Transverse colon (tissue), 4 donors: ENCODE results near the gene CLCNKA. TPM values are rescaled to one million over a fixed set of nuclear protein-coding genes. Genes with fewer than 3 reads are reported as not detected.

Experiments
- DNase-seq: peaks from one replicate; pipeline ENCODE4 v3.0.0-alpha.2; 2019
- H3K27ac ChIP-seq, 4 donors: fragments of 200-600 bp; sonication (generic); 2 replicates each; pipeline ENCODE4 v1.5.1; 2016 to 2018; ENCODE audit warnings: inconsistent platforms in 4 of 4
- H3K27me3 ChIP-seq: fragments of 200-600 bp; sonication (generic); 2 replicates; pipeline ENCODE4 v1.5.1; 2017; ENCODE audit warnings: inconsistent platforms
- H3K36me3 ChIP-seq, 4 donors: fragments of 200-600 bp; sonication (generic); 2 replicates each; pipeline ENCODE4 v1.5.1; 2017 to 2019; ENCODE audit warnings: inconsistent platforms in 4 of 4
- H3K4me1 ChIP-seq, 4 donors: fragments of 200-600 bp; sonication (generic); 2 replicates each; pipeline ENCODE4 v1.5.1; 2017 to 2020; ENCODE audit warnings: inconsistent platforms in 4 of 4
- H3K4me3 ChIP-seq, 4 donors: fragments of 200-600 bp; sonication (generic); 1 replicate in 1 of 4; 2 replicates in 3 of 4; pipeline versions ENCODE4 v1.5.1 to v1.6.1; 2017 to 2019; ENCODE audit warnings: inconsistent platforms in 4 of 4
- H3K9me3 ChIP-seq, 2 donors: fragments of 200-600 bp; sonication (generic); 2 replicates each; pipeline ENCODE4 v1.5.1; 2017 to 2019; ENCODE audit warnings: inconsistent platforms in 2 of 2
- EP300 ChIP-seq: sonication (generic); formaldehyde crosslinking; IDR thresholded peaks from one replicate; pipeline ENCODE4 v1.6.1; 2017; ENCODE audit warnings: antibody characterized with exemption, low read depth
- POLR2A ChIP-seq: fragments of 450-650 bp; IDR thresholded peaks from one replicate; pipeline ENCODE4 v1.6.1; 2016; ENCODE audit warnings: antibody characterized with exemption, mild to moderate bottlenecking, moderate library complexity
- POLR2AphosphoS5 ChIP-seq, 3 donors: sonication (generic); formaldehyde crosslinking; IDR thresholded peaks; one replicate each; pipeline ENCODE4 v1.6.1; 2016; ENCODE audit warnings: antibody characterized with exemption in 3 of 3
- WGBS, 2 donors: methylation state at CpG; one replicate each; pipeline ENCODE4 v1.1.5; 2018; ENCODE audit warnings: low coverage in 1 of 2; 5-methylcytosine and 5-hydroxymethylcytosine counted together
- in situ Hi-C, 4 donors: fragments of 200-750 bp; cut with MboI; loops; one replicate each; pipeline versions ENCODE4 v1.15.0 to v1.15.1; 2017; ENCODE audit warnings: low sequenced_read_pairs in 3 of 4, low pct_ligation_motif_present in 1 of 4, low pct_unique_long_range_greater_than_20kb in 1 of 4
- intact Hi-C: fragments of 100-400 bp; cut with DNase I; formaldehyde crosslinking; loops from one replicate; pipeline ENCODE4 v1.15.1; 2023; ENCODE audit warnings: low total_unique reads
- total RNA-seq, 4 donors: library from RNA; depleted of rRNA; stranded (reverse); fragments of >200 nt; gene quantifications; one replicate each; pipeline ENCODE4 v1.1.0, GENCODE V29; 2016
- TF ChIP-seq, protein P1 (sequence below), 5 experiments: fragments of 200-600 bp in 3 of 5; fragments of 450-650 bp in 2 of 5; sonication (generic) in 3 of 5; IDR thresholded peaks; 1 replicate in 2 of 5; 2 replicates in 3 of 5; pipeline ENCODE4 v1.5.1; 2016 to 2017; ENCODE audit warnings: antibody characterized with exemption in 5 of 5, inconsistent platforms in 3 of 5, mild to moderate bottlenecking in 2 of 5, moderate library complexity in 1 of 5

The CLCNKA gene
- total RNA-seq, 4 donors from 2014 or later = 0.68 to 21.7 (median 0.79) TPM; not detected in 1

GRCh38 chr1:16064536-16065268 is 42.9 kb downstream of the CLCNKA start:
- WGBS, 2 donors = 46 to 52% methylated on average over 8 to 13 of the region's 13 CpGs
- intact Hi-C loops (no loop called here), in situ Hi-C loops (no loop called here)

GRCh38 chr1:16065269-16065576 is 43.4 kb downstream of the CLCNKA start:
- TF ChIP-seq, protein P1, sequence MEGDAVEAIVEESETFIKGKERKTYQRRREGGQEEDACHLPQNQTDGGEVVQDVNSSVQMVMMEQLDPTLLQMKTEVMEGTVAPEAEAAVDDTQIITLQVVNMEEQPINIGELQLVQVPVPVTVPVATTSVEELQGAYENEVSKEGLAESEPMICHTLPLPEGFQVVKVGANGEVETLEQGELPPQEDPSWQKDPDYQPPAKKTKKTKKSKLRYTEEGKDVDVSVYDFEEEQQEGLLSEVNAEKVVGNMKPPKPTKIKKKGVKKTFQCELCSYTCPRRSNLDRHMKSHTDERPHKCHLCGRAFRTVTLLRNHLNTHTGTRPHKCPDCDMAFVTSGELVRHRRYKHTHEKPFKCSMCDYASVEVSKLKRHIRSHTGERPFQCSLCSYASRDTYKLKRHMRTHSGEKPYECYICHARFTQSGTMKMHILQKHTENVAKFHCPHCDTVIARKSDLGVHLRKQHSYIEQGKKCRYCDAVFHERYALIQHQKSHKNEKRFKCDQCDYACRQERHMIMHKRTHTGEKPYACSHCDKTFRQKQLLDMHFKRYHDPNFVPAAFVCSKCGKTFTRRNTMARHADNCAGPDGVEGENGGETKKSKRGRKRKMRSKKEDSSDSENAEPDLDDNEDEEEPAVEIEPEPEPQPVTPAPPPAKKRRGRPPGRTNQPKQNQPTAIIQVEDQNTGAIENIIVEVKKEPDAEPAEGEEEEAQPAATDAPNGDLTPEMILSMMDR (IDR thresholded peaks at IDR 0.05) = no peak
- TF ChIP-seq EP300 (no peak), POLR2AphosphoS5 (IDR thresholded peaks at IDR 0.05) (no peak), POLR2A (no peak)
- H3K9me3 ChIP-seq = no peaks in the 10 kb centered on the region
- intact Hi-C loops (no loop called here), in situ Hi-C loops (no loop called here)
- H3K36me3 ChIP-seq = no peaks in the 10 kb centered on the region
- no peak overlapping the region for H3K4me3 ChIP-seq
- 85% methylated on average over 8 of the region's 8 CpGs; no CpG with 5 or more reads in 1 of the 2 donors for WGBS, 2 donors
- DNase-seq = no peak
- H3K27me3 ChIP-seq = no peaks in the 10 kb centered on the region
- peaks cover 0 to 3% (median 0%) of the 10 kb centered on the region in 4 donors for H3K4me1 ChIP-seq
- H3K27ac ChIP-seq = no peak overlapping the region

More at GRCh38 chr1:16064536-16065268, 42.9 kb downstream of the CLCNKA start:
- peaks cover 0 to 3% (median 0%) of the 10 kb centered on the region in 4 donors for H3K4me1 ChIP-seq
- H3K4me3 ChIP-seq = no peak overlapping the region
- no peaks in the 10 kb centered on the region for H3K9me3 ChIP-seq
- H3K27me3 ChIP-seq = no peaks in the 10 kb centered on the region
- TF ChIP-seq EP300 (no peak), POLR2A (no peak), POLR2AphosphoS5 (IDR thresholded peaks at IDR 0.05) (no peak)
- TF ChIP-seq, protein P1 (IDR thresholded peaks at IDR 0.05) = no peak
- H3K27ac ChIP-seq = no peak overlapping the region
- H3K36me3 ChIP-seq = no peaks in the 10 kb centered on the region
- no peak for DNase-seq

DNA sequence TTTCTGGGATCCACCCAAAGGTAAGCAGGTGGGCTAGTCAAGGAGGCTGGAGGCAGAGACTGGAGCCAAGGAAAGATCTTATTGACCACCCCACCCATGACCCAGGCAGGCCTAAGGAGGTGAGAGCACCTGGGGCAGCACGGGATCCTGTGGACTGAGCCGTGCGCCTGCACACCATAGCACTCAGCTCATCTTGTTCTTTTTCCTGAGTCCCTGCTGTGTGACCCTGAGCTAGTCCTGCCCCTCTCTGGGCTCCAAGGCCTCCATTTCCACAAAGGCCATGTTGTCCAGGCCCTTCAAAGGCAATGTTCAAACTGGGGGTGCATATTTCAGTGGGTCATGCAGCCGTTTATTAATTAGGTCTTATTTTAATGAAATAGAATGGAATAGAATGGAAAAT is 44.4 kb downstream of the CLCNKA start:
- Histone ChIP-seq H3K36me3 (no peaks in the 10 kb centered on the region), H3K4me3 (no peak overlapping the region), H3K27me3 (no peaks in the 10 kb centered on the region), H3K9me3 (no peaks in the 10 kb centered on the region), H3K27ac (no peak overlapping the region), H3K4me1 (peaks cover 0 to 3% (median 0%) of the 10 kb centered on the region in 4 donors)
- WGBS, 2 donors = 80 to 86% methylated on average over 1 to 4 of the region's 4 CpGs
- intact Hi-C loops (no loop called here), in situ Hi-C loops (no loop called here)
- no peak for DNase-seq
- TF ChIP-seq, protein P1 (IDR thresholded peaks at IDR 0.05) = no peak
- TF ChIP-seq POLR2AphosphoS5 (IDR thresholded peaks at IDR 0.05) (no peak), POLR2A (no peak), EP300 (no peak)

- TF ChIP-seq POLR2AphosphoS5 (IDR thresholded peaks at IDR 0.05) (no peak), EP300 (no peak), POLR2A (no peak)
- TF ChIP-seq, protein P1 (IDR thresholded peaks at IDR 0.05) = no peak
- Histone ChIP-seq H3K4me1 (peaks cover 0 to 3% (median 0%) of the 10 kb centered on the region in 4 donors), H3K27ac (no peak overlapping the region), H3K9me3 (no peaks in the 10 kb centered on the region), H3K4me3 (no peak overlapping the region), H3K27me3 (no peaks in the 10 kb centered on the region), H3K36me3 (no peaks in the 10 kb centered on the region)
- 21% methylated on average over 6 of the region's 6 CpGs; no CpG with 5 or more reads in 1 of the 2 donors for WGBS, 2 donors
- peak; percentile 49 for DNase-seq
- intact Hi-C loops = no loop called here
- in situ Hi-C loops = no loop called here
These were observed 45.4 kb downstream of the CLCNKA start for GRCh38 chr1:16067127-16067768.
